Activated CD4-positive, CD25-positive, alpha-beta regulatory T cell treated with anti-CD3 and anti-CD28 coated beads, Interleukin-2, amount 50 U/mL, for 16 hours (primary cell): Measurements from ENCODE around the gene DLX2.
"Not testable (repeated sequence)": the region's sequence is repeated elsewhere in the genome, so short reads cannot be mapped to it uniquely, and the experiment has no call there.

Experiments used
- DNase-seq: peaks from one replicate; pipeline ENCODE4 v3.0.0-alpha.2; 2020; ENCODE audit warnings: low read depth, low spot score

DLX2 gene

GRCh38 chr2:172083628-172084394 is 18.9 kb downstream of the DLX2 start:
- no peak for DNase-seq

DNA sequence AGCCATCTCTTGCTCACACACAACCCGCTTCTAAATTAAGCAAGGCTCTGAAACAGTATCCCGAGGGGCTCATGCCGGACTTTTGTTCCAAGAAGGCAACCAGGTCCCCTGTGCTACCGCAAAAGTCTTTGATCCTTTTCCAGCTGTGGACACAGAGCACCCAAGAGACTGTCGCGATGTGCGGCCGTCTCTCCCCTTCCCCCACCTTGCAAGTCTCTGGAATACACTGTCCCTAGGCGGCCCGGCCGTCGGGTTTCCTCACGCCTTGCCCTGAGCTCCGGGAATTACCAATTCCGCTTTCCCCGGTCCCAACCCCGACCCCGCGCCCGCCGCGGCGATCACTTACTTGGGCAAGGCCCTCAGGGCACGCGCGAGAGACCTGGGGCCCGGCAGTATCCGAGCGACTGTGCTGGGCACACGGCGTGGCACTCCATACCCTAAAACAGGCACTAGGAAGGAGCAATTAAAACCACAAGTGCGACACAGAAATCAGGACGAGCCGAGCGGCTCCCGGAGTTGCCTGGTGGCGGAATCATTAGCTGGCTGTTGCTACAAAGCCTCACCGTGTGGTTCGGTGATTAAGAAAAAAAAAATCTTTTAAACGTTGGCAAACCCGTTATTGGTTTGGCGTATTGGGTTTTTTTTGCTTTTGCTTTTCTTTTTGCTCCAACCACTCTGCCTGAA is 19.6 kb downstream of the DLX2 start:
- no peak for DNase-seq

- no peak for DNase-seq
Measured at GRCh38 chr2:172082105-172082943, 20.4 kb downstream of the DLX2 start.

DNA sequence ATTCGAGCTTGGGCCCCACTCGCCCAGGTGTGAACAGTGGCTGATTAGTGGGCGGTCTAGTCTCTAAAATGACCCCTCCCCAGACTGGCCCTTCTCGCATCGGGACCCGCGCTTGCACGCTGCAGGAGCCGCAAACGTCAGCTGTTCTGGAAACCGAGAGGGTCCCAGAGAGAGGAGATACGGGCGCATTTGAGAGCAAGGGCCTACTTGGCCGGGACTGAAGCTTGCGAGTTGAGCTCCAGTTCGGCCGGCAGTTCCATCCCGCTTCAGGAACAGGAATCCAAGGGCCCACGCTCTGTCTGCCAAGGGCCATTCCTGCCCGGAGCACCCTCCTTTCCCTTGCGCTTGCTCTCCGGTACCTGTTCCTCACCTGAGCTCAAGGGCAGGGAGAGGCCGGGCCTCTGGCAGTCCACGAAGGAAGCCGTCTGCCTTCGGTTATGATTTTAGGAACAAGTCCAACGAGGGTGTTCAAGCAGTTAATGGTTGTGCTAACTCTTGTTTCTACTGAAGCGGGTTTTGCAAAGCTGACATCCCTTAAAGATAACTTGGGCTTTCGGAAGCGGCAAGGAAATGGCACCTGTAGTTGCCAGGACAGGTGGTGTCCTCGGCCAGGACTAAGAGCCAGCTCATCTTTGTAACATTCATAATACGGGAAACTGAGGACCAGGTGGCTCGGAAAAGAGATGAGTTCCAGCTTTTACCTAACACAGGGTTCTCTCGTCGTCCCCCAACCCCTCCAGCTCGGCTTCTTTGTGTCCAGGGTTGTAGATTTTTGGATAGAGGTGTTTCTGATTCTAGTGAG is 21.3 kb downstream of the DLX2 start:
- no peak for DNase-seq

DNA sequence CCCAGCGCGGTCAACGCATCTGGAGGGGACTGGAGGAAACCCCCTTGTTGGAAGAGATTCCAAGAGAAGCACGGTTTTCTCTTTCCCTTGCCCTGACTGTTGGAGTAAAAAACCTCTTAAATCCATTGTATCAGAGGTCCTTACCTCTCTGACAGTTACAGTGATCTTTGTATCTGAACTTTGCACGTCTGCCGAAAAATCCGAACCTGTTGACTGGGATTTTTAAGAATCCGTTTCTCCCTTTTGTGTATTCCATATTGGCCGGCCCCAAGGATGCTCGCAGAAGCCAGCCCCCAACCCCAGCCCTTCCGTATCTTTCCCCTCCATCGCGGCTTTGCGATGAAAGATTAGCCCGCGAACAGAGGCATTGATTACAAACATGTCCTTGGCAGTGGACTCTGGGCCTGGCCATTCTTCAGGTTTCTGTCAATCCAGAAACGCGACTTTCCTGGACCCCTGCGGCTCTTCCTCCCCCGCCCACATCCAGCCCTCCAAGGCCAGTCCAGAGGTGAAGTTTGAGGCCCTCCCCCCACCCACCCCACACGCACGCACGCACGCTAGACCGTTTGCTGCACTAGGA is 22.0 kb downstream of the DLX2 start:
- no peak for DNase-seq

DNA sequence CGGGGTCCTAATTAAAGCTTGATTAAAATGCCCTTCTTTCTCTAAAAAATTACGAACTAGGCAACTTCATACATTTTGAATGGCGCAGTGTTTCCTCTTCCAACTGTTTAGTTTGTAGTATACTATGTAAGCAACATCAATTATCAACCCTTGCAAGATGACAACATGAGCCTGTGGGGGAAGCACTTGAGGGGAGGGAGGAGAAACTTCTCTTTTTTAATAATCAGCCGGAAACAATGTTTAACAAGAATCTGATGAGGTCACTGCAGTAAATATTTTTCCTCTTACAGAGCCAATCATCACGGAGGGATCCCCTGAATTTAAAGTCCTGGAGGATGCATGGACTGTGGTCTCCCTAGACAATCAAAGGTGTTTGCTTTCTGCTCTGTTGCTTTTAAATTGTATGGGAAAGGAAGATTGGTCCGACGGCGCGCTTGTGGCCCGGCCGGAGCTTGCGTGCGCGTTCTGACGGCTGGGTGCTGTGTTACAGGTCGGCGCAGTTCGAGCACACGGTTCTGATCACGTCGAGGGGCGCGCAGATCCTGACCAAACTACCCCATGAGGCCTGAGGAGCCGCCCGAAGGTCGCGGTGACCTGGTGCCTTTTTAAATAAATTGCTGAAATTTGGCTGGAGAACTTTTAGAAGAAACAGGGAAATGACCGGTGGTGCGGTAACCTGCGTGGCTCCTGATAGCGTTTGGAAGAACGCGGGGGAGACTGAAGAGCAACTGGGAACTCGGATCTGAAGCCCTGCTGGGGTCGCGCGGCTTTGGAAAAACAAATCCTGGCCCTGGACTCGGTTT is 22.7 kb downstream of the DLX2 start:
- no peak for DNase-seq

GRCh38 chr2:172079416-172079815 is 23.3 kb downstream of the DLX2 start:
- no peak for DNase-seq

- DNase-seq = no peak
Measured at GRCh38 chr2:172074254-172074653, 28.4 kb downstream of the DLX2 start.

DNA sequence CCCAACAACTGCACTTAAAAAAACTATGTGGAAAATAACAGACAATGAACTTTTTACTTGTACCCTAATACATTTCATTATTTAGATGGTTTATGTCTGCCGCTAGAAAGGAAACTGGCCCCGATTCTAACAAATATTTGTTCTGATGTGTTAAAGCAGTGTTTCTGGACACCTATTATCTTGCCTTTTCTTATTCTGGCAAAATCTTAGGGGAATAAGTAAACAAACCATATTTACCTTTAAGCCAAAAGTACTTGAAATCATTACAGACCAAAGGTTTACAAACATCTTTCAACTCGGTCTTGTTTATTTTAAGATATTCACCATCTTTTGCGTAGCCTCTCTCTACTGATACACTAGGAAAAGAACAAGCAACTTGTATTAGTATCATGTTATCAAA is 29.2 kb downstream of the DLX2 start:
- DNase-seq = no peak

DNA sequence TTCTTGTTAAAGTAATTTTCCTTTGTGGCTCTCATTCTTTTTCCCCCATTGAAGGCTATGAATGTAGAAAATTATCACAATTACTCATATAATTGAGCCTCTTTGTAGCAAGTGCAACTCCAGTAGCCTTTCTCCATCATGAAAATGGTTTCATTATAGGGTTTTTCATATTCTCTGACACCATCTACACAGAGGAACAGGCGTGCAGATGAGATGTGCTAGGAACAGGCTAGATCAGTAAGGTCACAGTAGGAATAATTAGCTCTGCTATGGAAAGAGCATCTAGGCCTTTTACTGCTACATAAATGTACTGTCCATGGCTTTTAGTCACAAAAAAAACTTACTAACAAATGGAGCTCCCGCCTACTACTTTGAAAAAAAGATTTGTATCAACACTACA is 30.0 kb downstream of the DLX2 start:
- no peak for DNase-seq

DNA sequence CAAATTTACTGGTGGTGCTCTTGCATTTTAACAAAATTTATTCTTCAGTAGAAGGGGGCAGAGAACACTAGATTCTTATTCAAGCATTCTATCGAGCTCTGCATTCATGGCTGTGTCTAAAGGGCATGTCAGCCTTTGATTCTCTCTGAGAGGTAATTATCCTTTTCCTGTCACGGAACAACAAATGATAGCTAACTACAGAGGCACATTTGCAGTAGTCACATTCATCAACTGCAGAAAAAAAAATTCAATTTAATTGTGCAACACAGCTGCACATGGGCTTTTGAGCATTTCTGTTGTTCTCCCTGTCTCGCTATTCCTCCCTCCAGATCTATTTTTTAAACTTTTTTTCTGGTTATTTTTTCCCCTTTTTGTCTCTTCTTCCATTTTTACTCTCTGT is 30.4 kb downstream of the DLX2 start:
- DNase-seq = no peak

DNA sequence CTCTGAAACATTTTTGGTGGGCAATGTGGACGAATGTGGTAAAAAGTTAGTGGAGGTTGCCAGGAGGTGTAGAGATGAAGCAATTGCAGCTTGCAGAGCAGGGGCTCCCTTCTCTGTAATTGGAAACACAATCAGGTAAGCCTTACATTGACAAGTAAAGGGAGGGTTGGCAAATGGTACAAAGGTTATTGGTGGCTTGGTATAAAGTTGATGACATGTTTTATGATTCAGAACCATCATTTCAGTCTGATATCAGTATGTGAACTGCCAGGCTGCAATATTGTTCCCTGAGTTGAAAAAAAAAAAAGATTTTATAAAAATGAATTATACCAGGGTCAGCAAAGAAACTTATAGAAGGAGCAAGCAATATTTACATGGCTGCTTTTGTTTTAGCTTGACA is 31.8 kb downstream of the DLX2 start:
- no peak for DNase-seq

- DNase-seq = not testable (repeated sequence)
Measured at GRCh38 chr2:172067905-172068304, 34.8 kb downstream of the DLX2 start.

GRCh38 chr2:172066394-172066886 is 36.3 kb downstream of the DLX2 start:
- no peak for DNase-seq

- DNase-seq = no peak
Measured at GRCh38 chr2:172065111-172065510, 37.6 kb downstream of the DLX2 start.

GRCh38 chr2:172063446-172063845 is 39.3 kb downstream of the DLX2 start:
- DNase-seq = no peak

GRCh38 chr2:172062402-172063004 is 40.2 kb downstream of the DLX2 start:
- no peak for DNase-seq

- DNase-seq = not testable (repeated sequence)
Measured at GRCh38 chr2:172060118-172060517, 42.6 kb downstream of the DLX2 start.

DNA sequence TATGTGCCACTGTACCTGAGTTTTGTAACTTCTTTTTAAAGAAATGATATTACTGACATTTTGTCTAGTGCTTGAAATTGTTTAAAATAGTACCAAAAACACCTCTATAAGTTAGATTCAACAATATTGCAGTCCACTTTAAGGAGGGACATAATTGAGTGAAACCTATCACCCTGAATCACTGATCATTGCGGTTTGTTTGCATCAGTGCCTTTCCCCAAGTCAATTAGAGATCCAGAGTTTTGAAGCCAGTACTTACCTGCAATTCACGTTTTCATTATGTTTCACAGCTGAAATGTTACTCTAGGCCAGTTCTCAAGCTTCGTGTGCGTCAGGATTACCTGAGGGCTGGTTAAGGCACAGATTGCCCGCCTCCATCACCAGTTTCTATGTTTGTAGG is 44.0 kb downstream of the DLX2 start:
- DNase-seq = no peak

- DNase-seq = no peak
Measured at GRCh38 chr2:172056293-172056692, 46.4 kb downstream of the DLX2 start.
